A549 (cell line): ENCODE results near the gene JPT1. TPM values are rescaled to one million over a fixed set of nuclear protein-coding genes. Genes with fewer than 3 reads are reported as not detected.

ENCODE experiments used
- ATAC-seq, 2 experiments: fragments of 200-7000 bp in 1 of 2; fragments of >200 bp in 1 of 2; cut with Nextera tagmentation in 1 of 2; cut with Tn5 transposase in 1 of 2; 3 replicates each; pipeline versions ENCODE4 v1.8.0 to v1.9.1; 2018 to 2020; ENCODE audit warnings: mild to moderate bottlenecking in 1 of 2, moderate library complexity in 1 of 2
- CTCF ChIA-PET: fragments of 300-600 bp; sonication (Branson Sonifier 250); formaldehyde crosslinking; extraction: SDS; loops from one replicate; lab custom pipeline; 2021; ENCODE audit warnings: antibody characterized with exemption, inconsistent platforms; lab: Yijun Ruan, JAX
- POLR2A ChIA-PET: fragments of 350-600 bp; formaldehyde crosslinking; extraction: SDS; loops from one replicate; lab custom pipeline; 2021; ENCODE audit warnings: antibody characterized with exemption, inconsistent platforms; lab: Yijun Ruan, JAX
- DNase-seq, 2 experiments: peaks; one replicate each; pipeline versions ENCODE4 v3.0.0 to v3.0.0-alpha.2; 2011 to 2016; ENCODE audit warnings: low read depth in 1 of 2, low spot score in 1 of 2
- FAIRE-seq: peaks from 2 replicates; lab custom pipeline; 2011; peaks lifted over from hg19 to GRCh38; lab: Jason Lieb, UNC
- H3K27ac ChIP-seq, 2 experiments: fragments of >200 bp; sonication (Bioruptor Twin); formaldehyde crosslinking; 3 replicates each; pipeline ENCODE4 v1.5.1; 2016 to 2017
- H3K4me1 ChIP-seq: fragments of >200 bp; sonication (Bioruptor Twin); formaldehyde crosslinking; 3 replicates; pipeline ENCODE4 v1.6.1; 2016
- H3K4me2 ChIP-seq: fragments of >200 bp; sonication (Bioruptor Twin); formaldehyde crosslinking; 3 replicates; pipeline ENCODE4 v1.6.1; 2016
- H3K4me3 ChIP-seq: fragments of >200 bp; sonication (Bioruptor Twin); formaldehyde crosslinking; 3 replicates; pipeline ENCODE4 v1.5.1; 2016
- H3K9me3 ChIP-seq: fragments of >200 bp; sonication (Bioruptor Twin); formaldehyde crosslinking; 3 replicates; pipeline ENCODE4 v1.6.1; 2016
- ATOH8 ChIP-seq: fragments of 250-450 bp; sonication (Bioruptor Pico); IDR thresholded peaks from 2 replicates; pipeline ENCODE4 v1.5.0; 2020; ENCODE audit warnings: low read depth, mild to moderate bottlenecking, moderate library complexity
- BCL3 ChIP-seq: fragments of >200 bp; sonication (Bioruptor Twin); formaldehyde crosslinking; IDR thresholded peaks from 3 replicates; pipeline ENCODE4 v1.6.1; 2016
- BHLHE40 ChIP-seq: IDR thresholded peaks from 2 replicates; pipeline ENCODE4 v1.6.1; 2012; ENCODE audit warnings: low read depth, low read length, inconsistent platforms
- CBX2 ChIP-seq: fragments of 200-600 bp; sonication (generic); IDR thresholded peaks from 2 replicates; pipeline ENCODE4 v1.6.1; 2016; ENCODE audit warnings: low read depth, mild to moderate bottlenecking, borderline replicate concordance
- CEBPB ChIP-seq, 2 experiments: fragments of >200 bp in 1 of 2; sonication (Bioruptor Twin) in 1 of 2; formaldehyde crosslinking in 1 of 2; IDR thresholded peaks; 2 replicates each; pipeline ENCODE4 v1.6.1; 2012 to 2016
- E2F6 ChIP-seq: IDR thresholded peaks from 2 replicates; pipeline ENCODE4 v1.6.1; 2012; ENCODE audit warnings: low read depth, borderline replicate concordance
- EHF ChIP-seq: fragments of 250-450 bp; sonication (Bioruptor Pico); IDR thresholded peaks from 2 replicates; pipeline ENCODE4 v1.5.0; 2020; ENCODE audit warnings: mild to moderate bottlenecking
- EHMT2 ChIP-seq: fragments of 200-600 bp; sonication (generic); IDR thresholded peaks from 2 replicates; pipeline ENCODE4 v1.6.1; 2016; ENCODE audit warnings: antibody characterized with exemption, low read depth, mild to moderate bottlenecking, moderate library complexity
- EP300 ChIP-seq, 2 experiments: fragments of >200 bp; sonication (Bioruptor Twin); formaldehyde crosslinking; IDR thresholded peaks; 2 replicates in 1 of 2; 3 replicates in 1 of 2; pipeline ENCODE4 v1.6.1; 2016 to 2017
- ESRRA ChIP-seq: fragments of 150-350 bp; IDR thresholded peaks from 2 replicates; pipeline ENCODE4 v1.6.1; 2014; ENCODE audit warnings: mild to moderate bottlenecking, low read length, borderline replicate concordance
- FOSB ChIP-seq: fragments of 250-450 bp; sonication (Bioruptor Pico); IDR thresholded peaks from 2 replicates; pipeline ENCODE4 v1.5.0; 2020; ENCODE audit warnings: mild to moderate bottlenecking, moderate library complexity
- FOSL2 ChIP-seq, 2 experiments: fragments of 450-650 bp in 1 of 2; fragments of >200 bp in 1 of 2; sonication (Bioruptor Twin) in 1 of 2; formaldehyde crosslinking; IDR thresholded peaks; 2 replicates each; pipeline versions ENCODE4 v1.5.0 to v1.6.1; 2016 to 2020; ENCODE audit warnings: mild to moderate bottlenecking in 1 of 2, moderate library complexity in 1 of 2
- FOXS1 ChIP-seq: fragments of 250-450 bp; sonication (Bioruptor Pico); IDR thresholded peaks from 2 replicates; pipeline ENCODE4 v1.5.0; 2020; ENCODE audit warnings: mild to moderate bottlenecking, moderate library complexity
- HOXA7 ChIP-seq: fragments of 250-450 bp; sonication (Bioruptor Pico); IDR thresholded peaks from 2 replicates; pipeline ENCODE4 v1.5.0; 2020; ENCODE audit warnings: mild to moderate bottlenecking, moderate library complexity
- HOXB13 ChIP-seq: fragments of 250-450 bp; sonication (Bioruptor Pico); IDR thresholded peaks from 2 replicates; pipeline ENCODE4 v1.5.0; 2020; ENCODE audit warnings: low read depth, mild to moderate bottlenecking, moderate library complexity
- HOXB5 ChIP-seq: fragments of 250-450 bp; sonication (Bioruptor Pico); IDR thresholded peaks from 2 replicates; pipeline ENCODE4 v1.5.0; 2020; ENCODE audit warnings: mild to moderate bottlenecking, moderate library complexity
- JUN ChIP-seq, 2 experiments: fragments of >200 bp; sonication (Bioruptor Twin); formaldehyde crosslinking; IDR thresholded peaks; 2 replicates in 1 of 2; 3 replicates in 1 of 2; pipeline ENCODE4 v1.6.1; 2016 to 2017
- KDM5A ChIP-seq: fragments of 200-600 bp; sonication (generic); IDR thresholded peaks from 2 replicates; pipeline ENCODE4 v1.6.1; 2016; ENCODE audit warnings: antibody characterized with exemption, mild to moderate bottlenecking
- MAFK ChIP-seq: fragments of 450-650 bp; IDR thresholded peaks from 2 replicates; pipeline ENCODE4 v1.6.1; 2014; ENCODE audit not compliant: partially characterized antibody
- MYC ChIP-seq: IDR thresholded peaks from 2 replicates; pipeline ENCODE4 v1.6.1; 2012; ENCODE audit warnings: mild to moderate bottlenecking, inconsistent platforms, low read length, improper control_type of control experiment, borderline replicate concordance
- NPAS2 ChIP-seq: fragments of 250-450 bp; sonication (Bioruptor Pico); IDR thresholded peaks from 2 replicates; pipeline ENCODE4 v1.8.0; 2022; ENCODE audit warnings: mild to moderate bottlenecking, moderate library complexity, borderline replicate concordance
- POLR2A ChIP-seq: IDR thresholded peaks from 2 replicates; pipeline ENCODE4 v1.6.1; 2012; ENCODE audit warnings: mild to moderate bottlenecking, low read length
- RAD21 ChIP-seq, 2 experiments: fragments of >200 bp in 1 of 2; sonication (Bioruptor Twin) in 1 of 2; formaldehyde crosslinking in 1 of 2; IDR thresholded peaks in 1 of 2; conservative IDR thresholded peaks in 1 of 2; 2 replicates in 1 of 2; 3 replicates in 1 of 2; pipeline ENCODE4 v1.6.1; 2012 to 2018; ENCODE audit warnings: inconsistent platforms in 1 of 2
- RCOR1 ChIP-seq: fragments of 150-350 bp; IDR thresholded peaks from 2 replicates; pipeline ENCODE4 v1.6.1; 2014; ENCODE audit warnings: antibody characterized with exemption, low read length, low read depth
- TP53 ChIP-seq: fragments of 250-450 bp; sonication (Bioruptor Pico); IDR thresholded peaks from 2 replicates; pipeline ENCODE4 v1.5.0; 2021; ENCODE audit warnings: mild to moderate bottlenecking, moderate library complexity
- ZFP36 ChIP-seq: fragments of 450-650 bp; IDR thresholded peaks from 2 replicates; pipeline ENCODE4 v1.6.1; 2014; ENCODE audit warnings: borderline replicate concordance; ENCODE audit not compliant: partially characterized antibody
- ZSCAN20 ChIP-seq: fragments of 250-450 bp; sonication (Bioruptor Pico); IDR thresholded peaks from 2 replicates; pipeline ENCODE4 v1.8.0; 2022; ENCODE audit warnings: mild to moderate bottlenecking, moderate library complexity
- WGBS: methylation state at CpG from one replicate; pipeline ENCODE4 v1.1.6; 2017; ENCODE audit errors: missing lambda C conversion rate; 5-methylcytosine and 5-hydroxymethylcytosine counted together
- polyA plus RNA-seq, 4 experiments: library from polyadenylated mRNA; depleted of rRNA in 3 of 4; stranded (reverse); fragments of >200 nt; fragmentation: RNase III in 1 of 4; extraction: RNeasy Plus Mini Kit Qiagen cat#74134 plus additional on column Dnase treatment in 1 of 4; gene quantifications; 2 replicates in 3 of 4; 3 replicates in 1 of 4; pipeline ENCODE4 v1.2.3, GENCODE V29; 2011 to 2017

The JPT1 gene
- polyA plus RNA-seq, 2 of the 4 experiments (the other 2 are of a cell fraction) = 196 to 623 TPM

- H3K9me3 ChIP-seq = no peaks in the 10 kb centered on the region
- FAIRE-seq = no peak
- H3K4me2 ChIP-seq = no peak overlapping the region
- H3K4me1 ChIP-seq = peaks cover 8% of the 10 kb centered on the region; the same call in 2 of the 3 replicates
- WGBS = 92% methylated on average over 6 of the region's 6 CpGs
- no peak for ATAC-seq
- no peak overlapping the region for H3K27ac ChIP-seq
- CTCF ChIA-PET = interaction anchor here (0.8 to 11.6 kb wide), 16 partner anchors 8 to 231 kb away, joined by 3 to 178 read pairs (median 4); partner anchors contain the start of genes MIF4GD, NT5C and NUP85
- no peak for TF ChIP-seq ESRRA
- no peak for TF ChIP-seq ZFP36
- no peak for TF ChIP-seq FOSL2 (IDR thresholded peaks at IDR 0.05)
- no peak for TF ChIP-seq FOSL2 (CRISPR knock-in tag; IDR thresholded peaks at IDR 0.05)
- TF ChIP-seq RCOR1 = no peak
- no peak overlapping the region for H3K4me3 ChIP-seq
- no peak for DNase-seq
- POLR2A ChIA-PET = interaction anchor here (1.2 kb wide), 1 partner anchor 64 kb away, joined by 4 read pairs; no protein-coding TSS in a partner anchor
These were observed 34.3 kb upstream of the JPT1 start for GRCh38 chr17:75188614-75189013.

- Histone ChIP-seq H3K4me1 (peaks cover 17% of the 10 kb centered on the region), H3K9me3 (no peaks in the 10 kb centered on the region), H3K4me3 (no peak overlapping the region), H3K27ac (no peak overlapping the region; a peak in 1 of 6 replicates), H3K4me2 (no peak overlapping the region)
- WGBS = 95% methylated on average over 9 of the region's 9 CpGs
- FAIRE-seq (no peak), DNase-seq (no peak), ATAC-seq (no peak)
- POLR2A ChIA-PET = interaction anchor here (1.4 kb wide), 1 partner anchor 30 kb away, joined by 5 read pairs; the partner anchor contains the start of gene JPT1
- CTCF ChIA-PET = interaction anchor here (0.6 to 11.6 kb wide), 9 partner anchors 10 to 360 kb away, joined by 3 to 178 read pairs (median 5); partner anchors contain the start of genes MIF4GD, NT5C and NUP85
- TF ChIP-seq RAD21 (conservative IDR thresholded peaks at IDR 0.05 in 1 of 2, IDR thresholded peaks at IDR 0.05 in 1 of 2) (no peak), TP53 (CRISPR knock-in tag) (no peak), NPAS2 (CRISPR knock-in tag) (no peak), MAFK (no peak), ZFP36 (no peak), FOSB (CRISPR knock-in tag) (no peak), E2F6 (no peak)
These were observed 29.9 kb upstream of the JPT1 start for GRCh38 chr17:75183999-75184884.

GRCh38 chr17:75182569-75183436 lies 28.5 kb upstream of the JPT1 start, which contains the start of gene SUMO2:
TSS of gene SUMO2 (minus strand) at chr17:75182959. CDS start at chr17:75182834, 125 bp downstream.
- FAIRE-seq = no peak
- DNase-seq = peak; percentile 98
- Histone ChIP-seq H3K4me2 (peak within 1 kb of the TSS; percentile 88), H3K27ac (peak within 1 kb of the TSS; percentile 93 to 98), H3K4me1 (peaks cover 15% of the 10 kb centered on the region; the same call in 2 of the 3 replicates), H3K4me3 (peak within 1 kb of the TSS; percentile 96), H3K9me3 (no peaks in the 10 kb centered on the region)
- peak; percentile 87 to 92 for ATAC-seq
- 3% methylated on average over 28 of the region's 92 CpGs for WGBS
- CTCF ChIA-PET = interaction anchor here (0.8 to 11.6 kb wide), 9 partner anchors 11 to 97 kb away, joined by 3 to 178 read pairs (median 6); partner anchors contain the start of genes MIF4GD, NT5C and NUP85
- POLR2A ChIA-PET = interaction anchor here (0.8 to 1.4 kb wide), 5 partner anchors 9 to 59 kb away, joined by 3 to 10 read pairs (median 4); partner anchors contain the start of gene JPT1
- peak; percentile 56; the same call in 1 of the 2 replicates for TF ChIP-seq NPAS2 (CRISPR knock-in tag)
- TF ChIP-seq MYC = no peak
- TF ChIP-seq EHF (CRISPR knock-in tag) = peak; percentile 97
- TF ChIP-seq BCL3 = peak; percentile 75
- TF ChIP-seq FOSB (CRISPR knock-in tag) = no peak
- peak; percentile 76; the same call in 1 of the 2 replicates for TF ChIP-seq HOXA7
- TF ChIP-seq CEBPB (IDR thresholded peaks at IDR 0.05) = peak in 1 of 2 experiments; percentile 75; a peak in 1 of 4 replicates
- peak; percentile 84 to 97 for TF ChIP-seq JUN (IDR thresholded peaks at IDR 0.05)
- TF ChIP-seq HOXB13 = peak; percentile 99
- TF ChIP-seq CBX2 = no peak
- TF ChIP-seq BHLHE40 = no peak
- TF ChIP-seq FOXS1 (CRISPR knock-in tag) = peak; percentile 96
- no peak for TF ChIP-seq EHMT2
- TF ChIP-seq ATOH8 (CRISPR knock-in tag) = peak; percentile 98
- peak; percentile 51; the same call in 1 of the 2 replicates for TF ChIP-seq KDM5A
- TF ChIP-seq EP300 (IDR thresholded peaks at IDR 0.05) = no peak
- peak; percentile 94 for TF ChIP-seq ZSCAN20
- TF ChIP-seq RCOR1 = no peak
- TF ChIP-seq POLR2A = peak; percentile 67
- peak; percentile 97 for TF ChIP-seq HOXB5 (CRISPR knock-in tag)
